GM18858 (cell line): ENCODE measurements around the gene IDH3B.

Experiments used
- ATAC-seq: cut with Tn5 transposase; IDR thresholded peaks from one replicate; pipeline ENCODE4 v1.9.1; 2021; ENCODE audit not compliant: unreplicated experiment

The IDH3B gene

GRCh38 chr20:2624190-2624589 lies 39.8 kb downstream of the IDH3B start:
- no peak for ATAC-seq

DNA sequence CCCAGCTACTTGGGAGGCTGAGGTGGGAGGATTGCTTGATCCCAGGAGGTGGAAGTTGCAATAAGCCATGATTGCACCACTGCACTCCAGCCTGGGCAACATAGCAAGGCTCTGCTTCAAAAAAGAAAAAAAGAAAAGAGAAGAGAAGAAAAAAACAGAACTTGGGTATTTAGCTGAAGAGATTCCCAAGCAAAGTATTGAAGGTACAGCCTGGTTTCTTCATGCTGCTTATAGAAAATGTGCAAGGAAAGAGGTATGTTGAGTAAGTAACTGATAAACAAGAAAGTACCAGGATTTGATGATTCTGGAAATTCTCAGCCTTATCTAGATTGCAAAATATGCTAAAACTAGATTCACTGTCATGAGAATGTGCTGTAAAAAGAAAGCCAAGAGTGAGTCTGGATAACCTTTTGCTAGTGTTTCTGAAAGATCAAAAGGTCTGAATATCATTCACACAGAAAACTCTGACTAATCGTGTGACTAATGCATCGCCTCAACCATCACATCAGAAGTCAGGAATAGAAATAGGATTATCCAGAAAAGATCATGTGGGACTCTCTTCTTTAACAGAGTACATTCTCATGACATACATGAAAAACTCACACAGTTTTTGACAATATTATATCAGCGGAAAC lies 43.9 kb downstream of the IDH3B start:
- ATAC-seq: no peak

DNA sequence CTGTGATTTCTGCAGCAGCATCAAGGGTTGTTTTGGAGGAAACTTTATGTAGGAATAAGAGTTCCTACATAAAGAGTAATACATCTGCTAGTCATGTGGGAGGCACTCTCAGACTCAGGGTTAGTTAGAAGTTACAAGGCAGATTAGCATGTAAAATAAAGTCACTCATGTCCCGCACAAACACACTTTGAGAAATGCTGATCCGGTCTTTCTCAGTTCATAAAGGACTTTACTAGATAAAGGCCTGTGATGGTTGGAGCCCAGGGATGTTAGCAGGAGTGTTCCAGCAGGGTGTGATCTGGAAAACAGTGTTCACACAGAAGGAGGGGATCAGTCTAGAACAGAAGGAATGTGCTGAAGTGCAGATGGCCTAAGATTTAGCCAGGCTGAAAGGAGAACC lies 44.7 kb downstream of the IDH3B start:
- ATAC-seq: no peak

GRCh38 chr20:2618815-2619214 lies 45.2 kb downstream of the IDH3B start:
- no peak for ATAC-seq

GRCh38 chr20:2617099-2617714 lies 46.8 kb downstream of the IDH3B start:
- no peak for ATAC-seq

- ATAC-seq: no peak
These were observed 47.4 kb downstream of the IDH3B start for GRCh38 chr20:2616634-2617033.

DNA sequence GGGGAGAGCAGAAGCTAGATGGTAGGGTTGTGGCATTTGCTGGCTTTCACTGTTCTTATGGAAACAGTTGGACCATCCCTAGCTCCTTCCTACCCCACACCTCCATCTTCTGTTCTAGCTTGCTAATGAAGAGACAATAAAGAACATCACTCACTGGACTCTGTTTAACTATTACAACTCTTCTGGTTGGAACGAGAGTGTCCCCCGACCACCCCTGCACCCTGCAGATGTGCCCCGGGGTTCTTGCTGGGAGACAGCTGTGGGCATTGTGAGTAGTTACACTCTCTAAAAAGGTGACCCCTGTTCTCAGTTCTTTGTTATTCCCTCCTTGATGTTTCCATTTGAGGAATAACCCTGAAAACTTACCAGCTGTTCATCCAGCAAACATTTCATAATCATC lies 51.9 kb downstream of the IDH3B start:
- ATAC-seq: no peak

- no peak for ATAC-seq
These were observed 52.9 kb downstream of the IDH3B start for GRCh38 chr20:2610941-2611720.

DNA sequence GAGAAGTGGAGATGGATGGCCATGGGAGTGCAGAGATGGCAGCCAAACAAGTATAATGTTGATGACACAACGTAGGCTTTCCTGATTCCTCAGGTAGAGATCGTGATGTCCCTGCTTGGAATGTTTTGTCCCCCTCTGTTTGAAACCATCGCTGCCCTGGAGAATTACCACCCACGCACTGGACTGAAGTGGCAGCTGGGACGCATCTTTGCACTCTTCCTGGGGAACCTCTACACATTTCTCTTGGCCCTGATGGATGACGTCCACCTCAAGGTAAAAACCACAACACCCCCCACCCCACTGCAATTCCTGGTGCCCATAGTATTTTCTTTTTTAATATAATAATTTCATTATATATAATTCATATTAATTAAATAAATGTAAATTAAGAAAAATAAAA lies 53.7 kb downstream of the IDH3B start:
- no peak for ATAC-seq
